K562 (cell line): Measurements from ENCODE around the gene COP1. TPM values are rescaled to one million over a fixed set of nuclear protein-coding genes. Genes with fewer than 3 reads are reported as not detected.

Experiments used
- CBFA2T3 ChIP-seq: fragments of 450-650 bp; IDR thresholded peaks from 2 replicates; pipeline ENCODE4 v1.6.1; 2017
- MXI1 ChIP-seq: IDR thresholded peaks from 2 replicates; pipeline ENCODE4 v1.6.1; 2011; ENCODE audit warnings: low read depth, mild to moderate bottlenecking, improper control_type of control experiment, low read length
- REST ChIP-seq, 2 experiments: fragments of 450-650 bp; formaldehyde crosslinking in 1 of 2; IDR thresholded peaks; 2 replicates each; pipeline versions ENCODE4 v1.4.0 to v1.6.1; 2014 to 2020; ENCODE audit warnings: mild to moderate bottlenecking in 2 of 2, borderline replicate concordance in 1 of 2, low read depth in 1 of 2
- THRA ChIP-seq: fragments of 450-650 bp; IDR thresholded peaks from 2 replicates; pipeline ENCODE4 v1.6.1; 2017; ENCODE audit warnings: mild to moderate bottlenecking, moderate library complexity
- USF1 ChIP-seq: sonication (generic); formaldehyde crosslinking; IDR thresholded peaks from 2 replicates; pipeline ENCODE4 v1.9.0; 2022; ENCODE audit warnings: mild to moderate bottlenecking, missing genetic modification reagents
- ZNF253 ChIP-seq: fragments of 250-450 bp; sonication (Bioruptor Pico); conservative IDR thresholded peaks from 2 replicates; pipeline ENCODE4 v1.6.1; 2021; ENCODE audit warnings: mild to moderate bottlenecking
- polyA plus RNA-seq, 8 experiments: library from polyadenylated mRNA; depleted of rRNA in 4 of 8; stranded (reverse) in 5 of 8; unstranded in 3 of 8; fragments of >200 nt; fragmentation: Nextera tagmentation in 2 of 8; fragmentation: Illumina TruSeq in 1 of 8; extraction: Ambion mirVana in 2 of 8; extraction: Trizol in 1 of 8; gene quantifications; 2 replicates each; pipeline versions ENCODE4 v1.2.1 to v1.2.3, GENCODE V29; 2011 to 2014; ENCODE audit warnings: inconsistent platforms in 1 of 8, missing spikeins in 1 of 8
- total RNA-seq, 7 experiments: library from RNA; depleted of rRNA in 6 of 7; stranded (reverse); fragments of >200 nt in 6 of 7; fragmentation: Illumina TruSeq in 2 of 7; extraction: Trizol in 2 of 7; gene quantifications; 2 replicates each; pipeline versions ENCODE4 v1.2.1 to v1.2.3, GENCODE V29; 2011 to 2021; ENCODE audit warnings: low replicate concordance in 1 of 7

Gene COP1
- total and polyA plus RNA-seq, 9 of the 15 experiments (the other 6 are each of a cell fraction or from before 2014, with no cell fraction given): 25.8 to 77.7 (median 58.6) TPM

DNA sequence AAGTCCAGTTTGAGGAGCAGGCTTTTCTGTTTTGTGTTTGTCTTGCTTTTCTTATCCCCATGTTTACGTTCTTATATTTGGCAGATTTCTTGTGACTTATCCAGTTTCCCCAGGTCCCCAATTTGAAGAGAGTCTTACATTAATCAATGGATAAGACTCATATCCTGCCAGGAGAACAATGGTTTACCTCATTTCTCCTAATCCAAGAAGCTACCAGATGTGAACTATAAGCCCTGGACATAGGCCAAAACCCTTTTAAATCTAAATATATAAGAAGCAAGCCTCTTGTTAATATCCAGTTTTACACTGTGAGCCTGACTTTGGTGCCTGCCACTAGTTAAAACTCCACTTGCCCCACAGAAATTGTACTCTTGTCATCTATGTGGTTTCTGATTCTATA lies 15.1 kb upstream of the COP1 start (continued):
- TF ChIP-seq REST (IDR thresholded peaks at IDR 0.05; ENCODE audit: borderline replicate concordance) (no peak), REST (CRISPR knock-in tag; IDR thresholded peaks at IDR 0.05; ENCODE audit: low read depth) (no peak), THRA (no peak), CBFA2T3 (no peak), USF1 (no peak), ZNF253 (no peak), MXI1 (no peak)
